Measurements from ENCODE around the gene TGFBR2.

GRCh38 chr3:30576946-30577345 lies 29.5 kb upstream of the TGFBR2 start:
- no peak for TF ChIP-seq EZH2phosphoT487 (IDR thresholded peaks at IDR 0.05; ENCODE audit: borderline replicate concordance)
- TF ChIP-seq, protein P1, sequence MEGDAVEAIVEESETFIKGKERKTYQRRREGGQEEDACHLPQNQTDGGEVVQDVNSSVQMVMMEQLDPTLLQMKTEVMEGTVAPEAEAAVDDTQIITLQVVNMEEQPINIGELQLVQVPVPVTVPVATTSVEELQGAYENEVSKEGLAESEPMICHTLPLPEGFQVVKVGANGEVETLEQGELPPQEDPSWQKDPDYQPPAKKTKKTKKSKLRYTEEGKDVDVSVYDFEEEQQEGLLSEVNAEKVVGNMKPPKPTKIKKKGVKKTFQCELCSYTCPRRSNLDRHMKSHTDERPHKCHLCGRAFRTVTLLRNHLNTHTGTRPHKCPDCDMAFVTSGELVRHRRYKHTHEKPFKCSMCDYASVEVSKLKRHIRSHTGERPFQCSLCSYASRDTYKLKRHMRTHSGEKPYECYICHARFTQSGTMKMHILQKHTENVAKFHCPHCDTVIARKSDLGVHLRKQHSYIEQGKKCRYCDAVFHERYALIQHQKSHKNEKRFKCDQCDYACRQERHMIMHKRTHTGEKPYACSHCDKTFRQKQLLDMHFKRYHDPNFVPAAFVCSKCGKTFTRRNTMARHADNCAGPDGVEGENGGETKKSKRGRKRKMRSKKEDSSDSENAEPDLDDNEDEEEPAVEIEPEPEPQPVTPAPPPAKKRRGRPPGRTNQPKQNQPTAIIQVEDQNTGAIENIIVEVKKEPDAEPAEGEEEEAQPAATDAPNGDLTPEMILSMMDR (IDR thresholded peaks at IDR 0.05 in 2 of 3, conservative IDR thresholded peaks at IDR 0.05 in 1 of 3; ENCODE audit: borderline replicate concordance in 1 of 3, insufficient read depth in 1 of 3, low read depth in 2 of 3, low read length in 2 of 3): no peak
- TF ChIP-seq POLR2A (IDR thresholded peaks at IDR 0.05; ENCODE audit: borderline replicate concordance, extremely low read depth, insufficient read depth, insufficient read length): no peak
- TF ChIP-seq ZFX (IDR thresholded peaks at IDR 0.05): no peak
- TF ChIP-seq, protein P2, sequence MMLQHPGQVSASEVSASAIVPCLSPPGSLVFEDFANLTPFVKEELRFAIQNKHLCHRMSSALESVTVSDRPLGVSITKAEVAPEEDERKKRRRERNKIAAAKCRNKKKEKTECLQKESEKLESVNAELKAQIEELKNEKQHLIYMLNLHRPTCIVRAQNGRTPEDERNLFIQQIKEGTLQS (IDR thresholded peaks at IDR 0.05): no peak
- no peak for TF ChIP-seq ZBTB33 (IDR thresholded peaks at IDR 0.05; ENCODE audit: extremely low read depth, insufficient replicate concordance, low read length)
- TF ChIP-seq POLR2AphosphoS5 (IDR thresholded peaks at IDR 0.05; ENCODE audit: low read depth, low read length): no peak
- TF ChIP-seq, protein P3, sequence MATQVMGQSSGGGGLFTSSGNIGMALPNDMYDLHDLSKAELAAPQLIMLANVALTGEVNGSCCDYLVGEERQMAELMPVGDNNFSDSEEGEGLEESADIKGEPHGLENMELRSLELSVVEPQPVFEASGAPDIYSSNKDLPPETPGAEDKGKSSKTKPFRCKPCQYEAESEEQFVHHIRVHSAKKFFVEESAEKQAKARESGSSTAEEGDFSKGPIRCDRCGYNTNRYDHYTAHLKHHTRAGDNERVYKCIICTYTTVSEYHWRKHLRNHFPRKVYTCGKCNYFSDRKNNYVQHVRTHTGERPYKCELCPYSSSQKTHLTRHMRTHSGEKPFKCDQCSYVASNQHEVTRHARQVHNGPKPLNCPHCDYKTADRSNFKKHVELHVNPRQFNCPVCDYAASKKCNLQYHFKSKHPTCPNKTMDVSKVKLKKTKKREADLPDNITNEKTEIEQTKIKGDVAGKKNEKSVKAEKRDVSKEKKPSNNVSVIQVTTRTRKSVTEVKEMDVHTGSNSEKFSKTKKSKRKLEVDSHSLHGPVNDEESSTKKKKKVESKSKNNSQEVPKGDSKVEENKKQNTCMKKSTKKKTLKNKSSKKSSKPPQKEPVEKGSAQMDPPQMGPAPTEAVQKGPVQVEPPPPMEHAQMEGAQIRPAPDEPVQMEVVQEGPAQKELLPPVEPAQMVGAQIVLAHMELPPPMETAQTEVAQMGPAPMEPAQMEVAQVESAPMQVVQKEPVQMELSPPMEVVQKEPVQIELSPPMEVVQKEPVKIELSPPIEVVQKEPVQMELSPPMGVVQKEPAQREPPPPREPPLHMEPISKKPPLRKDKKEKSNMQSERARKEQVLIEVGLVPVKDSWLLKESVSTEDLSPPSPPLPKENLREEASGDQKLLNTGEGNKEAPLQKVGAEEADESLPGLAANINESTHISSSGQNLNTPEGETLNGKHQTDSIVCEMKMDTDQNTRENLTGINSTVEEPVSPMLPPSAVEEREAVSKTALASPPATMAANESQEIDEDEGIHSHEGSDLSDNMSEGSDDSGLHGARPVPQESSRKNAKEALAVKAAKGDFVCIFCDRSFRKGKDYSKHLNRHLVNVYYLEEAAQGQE (IDR thresholded peaks at IDR 0.05; ENCODE audit: low read depth): no peak
- no peak for TF ChIP-seq YY1 (IDR thresholded peaks at IDR 0.05; ENCODE audit: extremely low read depth, insufficient replicate concordance, low read depth, low read length)
- TF ChIP-seq JUND (IDR thresholded peaks at IDR 0.05): no peak
- no peak for TF ChIP-seq SP1 (IDR thresholded peaks at IDR 0.05; ENCODE audit: low read depth)
- no peak for TF ChIP-seq CBX3 (IDR thresholded peaks at IDR 0.05; ENCODE audit: low read depth)
- no peak for TF ChIP-seq EZH2 (IDR thresholded peaks at IDR 0.05)
